IPS DF 4.7 (cell line): Measurements from ENCODE around the gene MAPK9.
"Not testable (repeated sequence)": the region's sequence is repeated elsewhere in the genome, so short reads cannot be mapped to it uniquely, and the experiment has no call there.

Experiments
- DNase-seq: peaks from one replicate; pipeline ENCODE4 v3.0.0-alpha.2; 2013; ENCODE audit warnings: low spot score; ENCODE audit errors: extremely low read depth

MAPK9 gene

GRCh38 chr5:180326989-180327565 is 35.2 kb upstream of the MAPK9 start:
- DNase-seq = no peak

GRCh38 chr5:180324601-180324950 is 32.7 kb upstream of the MAPK9 start:
- DNase-seq = no peak

- no peak for DNase-seq
Measured at GRCh38 chr5:180323941-180324600, 32.2 kb upstream of the MAPK9 start.

GRCh38 chr5:180323160-180323559 is 31.3 kb upstream of the MAPK9 start:
- no peak for DNase-seq

GRCh38 chr5:180318456-180319089 is 26.7 kb upstream of the MAPK9 start:
- DNase-seq = no peak

GRCh38 chr5:180316586-180316985 is 24.7 kb upstream of the MAPK9 start:
- DNase-seq = no peak

- no peak for DNase-seq
Measured at GRCh38 chr5:180315762-180316212, 23.9 kb upstream of the MAPK9 start.

- DNase-seq = no peak
Measured at GRCh38 chr5:180313677-180314505, 22.0 kb upstream of the MAPK9 start.

- no peak for DNase-seq
Measured at GRCh38 chr5:180311216-180311615, 19.3 kb upstream of the MAPK9 start.

GRCh38 chr5:180306796-180307195 is 14.9 kb upstream of the MAPK9 start:
- no peak for DNase-seq

- no peak for DNase-seq
Measured at GRCh38 chr5:180305481-180305880, 13.6 kb upstream of the MAPK9 start.

- DNase-seq = no peak
Measured at GRCh38 chr5:180304431-180305375, 12.8 kb upstream of the MAPK9 start.

GRCh38 chr5:180304016-180304292 is 12.1 kb upstream of the MAPK9 start:
- DNase-seq = no peak

GRCh38 chr5:180303226-180304015 is 11.5 kb upstream of the MAPK9 start:
- DNase-seq = no peak

- DNase-seq = no peak
Measured at GRCh38 chr5:180302256-180302655, 10.4 kb upstream of the MAPK9 start.

GRCh38 chr5:180301253-180301652 is 9.4 kb upstream of the MAPK9 start:
- DNase-seq = no peak

- DNase-seq = no peak
Measured at GRCh38 chr5:180299526-180299925, 7.6 kb upstream of the MAPK9 start.

- not testable (repeated sequence) for DNase-seq
Measured at GRCh38 chr5:180299014-180299413, 7.1 kb upstream of the MAPK9 start.

GRCh38 chr5:180297587-180298282 is 5.9 kb upstream of the MAPK9 start:
- no peak for DNase-seq

GRCh38 chr5:180296771-180297170 is 4.9 kb upstream of the MAPK9 start:
- DNase-seq = no peak
